IPS DF 6.9 (cell line): ENCODE data around the gene SCP2.

Source experiments
- DNase-seq: peaks from one replicate; pipeline ENCODE4 v3.0.0-alpha.2; 2013; ENCODE audit warnings: low read depth, low spot score
- H3K27ac ChIP-seq: one replicate; pipeline ENCODE4 v1.5.1; 2013; ENCODE audit warnings: low read length, control low read depth
- H3K27me3 ChIP-seq: 2 replicates; pipeline ENCODE4 v1.6.1; 2013; ENCODE audit warnings: mild to moderate bottlenecking, low read length; ENCODE audit not compliant: control insufficient read depth, insufficient read depth
- H3K36me3 ChIP-seq: 2 replicates; pipeline ENCODE4 v1.6.1; 2013; ENCODE audit warnings: low read length; ENCODE audit not compliant: control insufficient read depth, insufficient read depth
- H3K4me1 ChIP-seq: 2 replicates; pipeline ENCODE4 v1.6.1; 2013; ENCODE audit warnings: low read length; ENCODE audit not compliant: control insufficient read depth, insufficient read depth
- H3K4me3 ChIP-seq: 2 replicates; pipeline ENCODE4 v1.5.1; 2013; ENCODE audit warnings: mild to moderate bottlenecking, low read length
- H3K9me3 ChIP-seq: 2 replicates; pipeline ENCODE4 v1.6.1; 2013; ENCODE audit warnings: low read length, inconsistent platforms; ENCODE audit not compliant: control insufficient read depth, insufficient read depth
- WGBS: extraction: QIAGEN DNeasy Blood & Tissue Kit; methylation state at CpG from one replicate; pipeline ENCODE4 v1.1.7; 2013; ENCODE audit warnings: mixed read lengths, missing lambda C conversion rate; ENCODE audit not compliant: insufficient read length, insufficient coverage; 5-methylcytosine and 5-hydroxymethylcytosine counted together

Gene SCP2

DNA sequence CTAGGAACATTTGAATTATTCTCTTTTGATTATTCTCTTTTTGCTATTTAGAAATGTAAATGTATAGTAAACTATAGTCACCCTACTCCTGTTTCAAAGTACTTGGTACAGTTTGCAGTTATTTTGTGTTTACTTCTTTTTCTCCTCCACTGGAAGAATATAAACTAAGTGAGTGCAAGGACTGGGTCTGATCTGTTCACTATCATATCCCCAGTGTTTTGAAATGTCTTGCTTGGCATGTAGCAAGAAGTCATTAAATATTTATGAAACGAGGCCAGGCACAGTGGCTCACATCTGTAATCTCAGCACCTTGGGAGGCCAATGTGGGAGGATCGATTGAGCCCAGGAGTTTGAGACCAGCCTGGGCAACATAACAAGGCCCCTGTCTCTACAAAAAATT is 99.2 kb downstream of the SCP2 start:
- DNase-seq: no peak
- H3K9me3 ChIP-seq: no peaks in the 10 kb centered on the region
- H3K36me3 ChIP-seq: no peaks in the 10 kb centered on the region
- no peak overlapping the region for H3K27ac ChIP-seq
- no peaks in the 10 kb centered on the region for H3K27me3 ChIP-seq
- no peak overlapping the region for H3K4me3 ChIP-seq
- H3K4me1 ChIP-seq: no peaks in the 10 kb centered on the region
- WGBS: no CpG with 5 or more reads among the region's 2 CpGs

DNA sequence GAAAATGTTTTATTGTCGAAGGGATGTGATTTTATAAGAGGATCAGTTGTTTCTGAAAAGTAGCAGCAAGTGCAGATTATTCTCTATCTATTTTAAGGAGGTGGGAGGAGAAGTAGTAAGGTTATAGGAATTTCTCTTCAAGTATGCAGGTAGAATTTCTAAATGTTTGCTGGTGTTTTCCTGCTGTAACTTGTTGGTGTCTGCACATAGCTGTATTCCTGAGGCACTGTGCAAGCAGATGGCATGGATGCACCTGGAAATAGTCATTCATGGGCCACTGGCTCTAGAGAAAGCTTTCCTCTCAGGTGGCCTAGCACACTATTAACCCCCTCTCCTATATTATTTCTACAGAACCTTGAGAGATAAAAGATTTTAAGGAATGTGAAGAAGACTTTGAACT is 104.7 kb downstream of the SCP2 start:
- Histone ChIP-seq H3K9me3 (no peaks in the 10 kb centered on the region), H3K27ac (no peak overlapping the region), H3K36me3 (no peaks in the 10 kb centered on the region), H3K4me1 (no peaks in the 10 kb centered on the region), H3K27me3 (no peaks in the 10 kb centered on the region), H3K4me3 (no peak overlapping the region)
- 100% methylated on average over 1 of the region's 1 CpG for WGBS
- DNase-seq: no peak

- no CpG with 5 or more reads among the region's 4 CpGs for WGBS
- no peak overlapping the region for H3K27ac ChIP-seq
- DNase-seq: no peak
- H3K4me3 ChIP-seq: no peak overlapping the region
- no peaks in the 10 kb centered on the region for H3K27me3 ChIP-seq
- no peaks in the 10 kb centered on the region for H3K9me3 ChIP-seq
- H3K4me1 ChIP-seq: no peaks in the 10 kb centered on the region
- H3K36me3 ChIP-seq: no peaks in the 10 kb centered on the region
Measured at GRCh38 chr1:53037159-53037558, 110.1 kb downstream of the SCP2 start.

DNA sequence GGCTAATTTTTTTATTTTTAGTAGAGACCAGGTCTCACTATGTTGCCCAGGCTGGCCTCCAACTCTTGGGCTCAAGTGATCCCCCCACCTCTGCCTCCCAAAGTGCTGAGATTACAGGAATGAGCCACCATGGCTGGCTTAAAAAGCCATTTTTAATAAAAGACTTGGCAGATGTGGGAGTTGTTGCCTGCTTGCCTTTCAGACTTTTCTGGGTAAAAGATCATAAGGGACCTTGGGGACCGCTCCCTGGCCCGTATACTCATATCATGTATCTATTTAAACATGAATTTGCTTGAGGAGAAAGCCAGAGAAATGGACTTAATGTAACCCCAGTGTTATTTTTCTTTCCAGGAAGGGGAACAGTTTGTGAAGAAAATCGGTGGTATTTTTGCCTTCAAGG is 111.5 kb downstream of the SCP2 start:
- WGBS: no CpG with 5 or more reads among the region's 3 CpGs

GRCh38 chr1:53043271-53043670 is 116.2 kb downstream of the SCP2 start:
- no peak for DNase-seq
- H3K36me3 ChIP-seq: no peaks in the 10 kb centered on the region
- H3K27ac ChIP-seq: no peak overlapping the region
- no peaks in the 10 kb centered on the region for H3K9me3 ChIP-seq
- H3K27me3 ChIP-seq: no peaks in the 10 kb centered on the region
- no peak overlapping the region for H3K4me3 ChIP-seq
- no peaks in the 10 kb centered on the region; the same call in 1 of the 2 replicates for H3K4me1 ChIP-seq

More for the DNA sequence above, 111.5 kb downstream of the SCP2 start:
- H3K27me3 ChIP-seq: no peaks in the 10 kb centered on the region
- no peaks in the 10 kb centered on the region for H3K36me3 ChIP-seq
- no peaks in the 10 kb centered on the region for H3K9me3 ChIP-seq
- DNase-seq: no peak
- no peaks in the 10 kb centered on the region; the same call in 1 of the 2 replicates for H3K4me1 ChIP-seq
- no peak overlapping the region for H3K27ac ChIP-seq
- no peak overlapping the region for H3K4me3 ChIP-seq

- no peak for DNase-seq
- Histone ChIP-seq H3K27ac (no peak overlapping the region), H3K4me3 (no peak overlapping the region), H3K36me3 (no peaks in the 10 kb centered on the region), H3K4me1 (peaks cover 1% of the 10 kb centered on the region; the same call in 1 of the 2 replicates), H3K27me3 (no peaks in the 10 kb centered on the region), H3K9me3 (no peaks in the 10 kb centered on the region)
- WGBS: no CpG with 5 or more reads among the region's 5 CpGs
Measured at GRCh38 chr1:53044926-53045325, 117.8 kb downstream of the SCP2 start.

- WGBS: no CpG with 5 or more reads among the region's 2 CpGs
- Histone ChIP-seq H3K4me1 (peaks cover 1% of the 10 kb centered on the region; the same call in 1 of the 2 replicates), H3K36me3 (no peaks in the 10 kb centered on the region), H3K9me3 (no peaks in the 10 kb centered on the region), H3K27ac (no peak overlapping the region), H3K4me3 (no peak overlapping the region), H3K27me3 (no peaks in the 10 kb centered on the region)
- no peak for DNase-seq
Measured at GRCh38 chr1:53046930-53047329, 119.9 kb downstream of the SCP2 start.

DNA sequence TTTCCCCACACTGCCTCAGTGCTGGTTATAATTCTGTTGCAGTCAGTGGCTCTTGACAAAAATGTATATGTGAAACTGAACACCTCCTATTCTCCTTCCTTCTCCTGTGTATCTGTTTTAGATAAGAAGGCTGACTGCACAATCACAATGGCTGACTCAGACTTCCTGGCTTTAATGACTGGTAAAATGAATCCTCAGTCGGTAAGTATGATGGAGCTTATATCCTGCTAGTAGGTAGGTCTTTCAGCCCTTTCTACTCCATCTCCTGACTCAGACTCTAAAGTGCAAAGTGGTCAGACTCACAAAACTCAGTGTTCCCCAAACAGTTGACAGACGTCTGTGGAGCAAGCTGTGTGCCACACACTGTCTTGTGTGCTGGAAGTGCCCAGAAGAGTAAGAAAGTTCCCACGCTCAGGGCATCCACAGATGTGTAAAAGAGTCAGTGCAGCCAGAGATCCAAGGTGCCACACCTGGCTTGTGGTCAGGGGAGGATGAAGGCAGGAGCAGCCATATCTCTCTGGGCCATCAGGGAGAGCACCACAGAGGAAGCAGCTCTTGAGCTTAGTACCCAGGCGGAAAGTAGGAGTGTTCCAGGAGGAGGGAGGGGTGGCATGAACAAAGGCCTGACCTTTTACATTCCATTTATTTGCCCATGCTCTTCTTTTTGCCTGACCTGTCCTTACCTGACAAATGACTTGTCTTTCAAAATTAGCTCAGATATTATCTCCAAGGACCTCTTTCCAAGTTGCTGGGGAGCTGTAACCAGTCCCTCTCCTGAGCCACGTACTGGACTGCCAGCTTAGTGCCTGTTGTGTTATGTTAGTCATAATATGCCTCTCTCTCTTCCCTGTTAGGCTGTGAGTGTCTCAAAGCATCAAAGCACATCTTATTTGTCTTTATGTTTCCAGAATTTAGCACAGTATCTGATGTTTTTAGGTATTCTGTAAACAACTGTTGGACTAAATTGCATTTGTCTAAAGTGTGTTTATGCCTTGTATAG is 121.0 kb downstream of the SCP2 start:
- Histone ChIP-seq H3K36me3 (no peaks in the 10 kb centered on the region), H3K4me3 (no peak overlapping the region), H3K27me3 (no peaks in the 10 kb centered on the region), H3K9me3 (no peaks in the 10 kb centered on the region), H3K4me1 (peaks cover 1% of the 10 kb centered on the region; the same call in 1 of the 2 replicates), H3K27ac (no peak overlapping the region)
- no CpG with 5 or more reads among the region's 5 CpGs for WGBS
- no peak for DNase-seq

DNA sequence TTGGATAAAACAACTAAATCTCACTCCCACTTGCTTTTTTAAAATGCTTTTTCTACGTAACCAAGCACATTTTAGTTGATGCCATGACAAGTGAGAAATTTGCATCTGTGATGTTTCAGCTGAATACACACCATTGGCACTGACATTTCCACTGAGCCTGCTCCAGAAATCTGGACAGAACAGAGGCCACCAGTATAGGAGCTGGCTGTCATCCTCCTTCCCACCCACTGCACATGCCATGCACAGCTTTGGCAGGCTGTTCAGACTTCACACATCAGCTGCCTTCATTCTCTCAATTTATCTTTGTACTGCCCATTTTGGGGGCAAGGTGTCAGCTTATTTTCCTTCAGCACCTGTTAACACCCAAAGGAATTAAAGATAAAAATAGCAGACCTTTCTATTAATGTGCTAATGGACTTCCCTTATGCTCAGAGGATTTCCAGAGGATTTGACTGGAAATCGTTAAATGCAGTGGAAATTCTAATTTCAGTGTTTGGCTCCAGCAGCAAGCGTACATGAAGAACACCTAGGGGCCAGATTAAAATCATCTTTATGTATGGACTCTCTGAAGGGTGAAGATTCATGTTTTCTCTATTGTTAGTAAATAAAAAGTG is 122.0 kb downstream of the SCP2 start:
- no peak for DNase-seq
- H3K4me1 ChIP-seq: 0 out of 2 replicates have a peak, but pooled peaks cover 1% of the 10 kb centered on the region
- H3K4me3 ChIP-seq: no peak overlapping the region
- H3K27ac ChIP-seq: no peak overlapping the region
- WGBS: no CpG with 5 or more reads among the region's 3 CpGs
- no peaks in the 10 kb centered on the region for H3K27me3 ChIP-seq
- no peaks in the 10 kb centered on the region for H3K36me3 ChIP-seq
- H3K9me3 ChIP-seq: no peaks in the 10 kb centered on the region

DNA sequence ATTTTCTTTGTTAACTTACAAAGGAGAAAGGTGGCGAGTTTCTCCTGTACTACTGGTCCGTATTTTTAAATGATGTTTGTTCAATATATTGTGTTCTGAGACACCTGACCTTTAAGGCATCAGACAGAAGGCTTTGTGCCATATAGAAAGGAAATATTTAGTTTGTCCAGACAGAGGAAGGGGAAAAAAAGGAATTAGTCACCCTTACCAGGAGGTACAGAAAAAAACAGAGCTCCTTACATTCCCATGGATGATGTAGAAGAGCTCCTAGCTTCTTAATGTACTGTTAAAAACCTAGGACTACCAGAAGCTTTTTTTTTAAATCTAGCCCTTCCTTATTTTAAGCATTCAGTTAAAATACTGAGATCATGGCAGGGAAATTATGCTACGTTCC is 122.5 kb downstream of the SCP2 start:
- DNase-seq: no peak

More for the DNA sequence above, 122.5 kb downstream of the SCP2 start:
- no peak overlapping the region for H3K27ac ChIP-seq
- no CpG with 5 or more reads among the region's 3 CpGs for WGBS
- H3K36me3 ChIP-seq: no peaks in the 10 kb centered on the region
- no peaks in the 10 kb centered on the region for H3K27me3 ChIP-seq
- no peaks in the 10 kb centered on the region for H3K9me3 ChIP-seq
- H3K4me1 ChIP-seq: 0 out of 2 replicates have a peak, but pooled peaks cover 1% of the 10 kb centered on the region
- H3K4me3 ChIP-seq: no peak overlapping the region
